ENCODE data around the gene ABHD2.

GRCh38 chr15:89137926-89138325, 49.7 kb downstream of the ABHD2 start:
- TF ChIP-seq POLR2A (IDR thresholded peaks at IDR 0.05), result no peak
- no peak for TF ChIP-seq CTCF (IDR thresholded peaks at IDR 0.05)

Data from heart left ventricle (tissue), 13 donors.